GM12872 (cell line): ENCODE data around the gene SYAP1.
A peak's percentile ranks its signal among the peaks of the same experiment; 100 is the strongest.

Experiments used
- TF ChIP-seq, protein P1 (sequence below): IDR thresholded peaks from 3 replicates; pipeline ENCODE4 v1.5.1; 2011; ENCODE audit warnings: low read depth, mild to moderate bottlenecking, low read length, moderate library complexity; ENCODE audit not compliant: insufficient read depth

Gene SYAP1, protein sequence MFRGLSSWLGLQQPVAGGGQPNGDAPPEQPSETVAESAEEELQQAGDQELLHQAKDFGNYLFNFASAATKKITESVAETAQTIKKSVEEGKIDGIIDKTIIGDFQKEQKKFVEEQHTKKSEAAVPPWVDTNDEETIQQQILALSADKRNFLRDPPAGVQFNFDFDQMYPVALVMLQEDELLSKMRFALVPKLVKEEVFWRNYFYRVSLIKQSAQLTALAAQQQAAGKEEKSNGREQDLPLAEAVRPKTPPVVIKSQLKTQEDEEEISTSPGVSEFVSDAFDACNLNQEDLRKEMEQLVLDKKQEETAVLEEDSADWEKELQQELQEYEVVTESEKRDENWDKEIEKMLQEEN

DNA sequence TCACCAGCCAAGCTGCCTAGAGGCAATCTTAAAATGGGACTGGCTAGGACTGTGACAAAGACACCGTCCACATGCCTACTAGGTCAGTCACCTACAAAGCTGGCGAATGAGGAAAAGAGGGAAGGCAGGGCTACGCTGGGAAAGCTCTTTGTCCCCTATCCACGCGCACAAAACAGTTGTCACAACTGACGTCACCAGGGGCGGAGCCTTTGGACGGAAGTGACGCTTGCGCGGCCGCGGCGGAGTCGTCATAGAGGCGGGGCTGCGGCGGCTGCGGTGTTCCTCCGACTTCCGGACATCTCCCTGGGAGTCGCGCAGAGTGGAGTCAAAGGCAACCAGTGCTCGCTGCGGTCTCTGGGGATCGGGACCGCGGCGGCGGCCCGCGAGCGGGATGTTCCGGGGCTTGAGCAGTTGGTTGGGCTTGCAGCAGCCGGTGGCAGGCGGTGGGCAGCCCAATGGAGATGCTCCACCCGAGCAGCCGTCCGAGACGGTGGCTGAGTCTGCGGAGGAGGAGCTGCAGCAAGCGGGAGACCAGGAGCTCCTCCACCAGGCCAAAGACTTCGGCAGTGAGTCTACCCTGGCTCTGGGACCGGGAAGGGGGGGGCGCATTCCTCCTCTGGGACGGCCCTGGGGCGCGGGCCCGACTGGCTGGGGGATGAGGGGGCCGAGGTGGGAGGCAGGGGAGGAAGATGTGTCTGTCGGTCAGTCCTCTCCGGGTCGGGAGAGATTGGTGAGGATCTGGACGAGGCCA, at the start of gene SYAP1:
Gene SYAP1 (plus strand): TSS at position 279 of the 751 bp plus-strand sequence. CDS start 113 bp downstream, at position 392.
- TF ChIP-seq, protein P1, sequence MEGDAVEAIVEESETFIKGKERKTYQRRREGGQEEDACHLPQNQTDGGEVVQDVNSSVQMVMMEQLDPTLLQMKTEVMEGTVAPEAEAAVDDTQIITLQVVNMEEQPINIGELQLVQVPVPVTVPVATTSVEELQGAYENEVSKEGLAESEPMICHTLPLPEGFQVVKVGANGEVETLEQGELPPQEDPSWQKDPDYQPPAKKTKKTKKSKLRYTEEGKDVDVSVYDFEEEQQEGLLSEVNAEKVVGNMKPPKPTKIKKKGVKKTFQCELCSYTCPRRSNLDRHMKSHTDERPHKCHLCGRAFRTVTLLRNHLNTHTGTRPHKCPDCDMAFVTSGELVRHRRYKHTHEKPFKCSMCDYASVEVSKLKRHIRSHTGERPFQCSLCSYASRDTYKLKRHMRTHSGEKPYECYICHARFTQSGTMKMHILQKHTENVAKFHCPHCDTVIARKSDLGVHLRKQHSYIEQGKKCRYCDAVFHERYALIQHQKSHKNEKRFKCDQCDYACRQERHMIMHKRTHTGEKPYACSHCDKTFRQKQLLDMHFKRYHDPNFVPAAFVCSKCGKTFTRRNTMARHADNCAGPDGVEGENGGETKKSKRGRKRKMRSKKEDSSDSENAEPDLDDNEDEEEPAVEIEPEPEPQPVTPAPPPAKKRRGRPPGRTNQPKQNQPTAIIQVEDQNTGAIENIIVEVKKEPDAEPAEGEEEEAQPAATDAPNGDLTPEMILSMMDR, result no peak

DNA sequence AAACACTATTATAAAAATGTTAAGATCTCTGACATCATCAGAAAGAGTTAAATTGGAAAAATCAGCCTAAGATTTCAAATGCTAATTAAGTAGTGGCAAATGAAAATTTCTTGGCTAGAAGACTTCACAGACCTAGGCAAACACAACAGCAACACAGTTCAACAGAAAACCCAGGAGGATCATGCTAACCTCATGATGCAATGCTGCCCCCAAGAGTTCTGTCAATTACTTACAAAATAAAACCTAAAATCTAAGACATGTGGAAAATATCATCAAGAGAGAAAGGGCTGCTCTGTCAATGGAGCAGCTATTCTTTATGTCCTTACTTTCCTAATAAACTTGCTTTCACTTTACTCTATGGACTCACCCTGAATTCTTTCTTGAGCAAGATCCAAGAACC, 48.4 kb upstream of the SYAP1 start:
- TF ChIP-seq, protein P1, result 0 out of 3 replicates have a peak, but pooled peaks have one; percentile 8

DNA sequence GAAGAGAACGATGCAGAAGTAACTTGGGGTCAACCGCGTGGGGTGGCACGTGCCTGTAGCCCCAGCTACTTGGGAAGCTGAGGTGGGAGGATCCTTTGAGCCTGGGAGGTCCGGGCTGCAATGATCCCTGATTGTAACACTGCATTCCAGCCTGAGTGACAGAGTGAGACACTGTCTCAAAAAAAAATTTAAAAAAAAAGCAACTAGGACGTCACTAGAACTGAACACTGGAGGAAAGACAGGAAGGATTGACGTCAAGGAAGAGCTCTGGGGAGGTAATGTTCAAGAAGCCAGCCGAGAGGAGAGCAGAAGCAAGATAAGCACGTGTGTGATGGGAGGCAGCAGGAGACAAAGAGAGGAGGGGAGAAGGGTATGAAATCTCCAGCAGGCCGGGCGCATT, 40.7 kb upstream of the SYAP1 start:
- TF ChIP-seq, protein P1, result no peak

DNA sequence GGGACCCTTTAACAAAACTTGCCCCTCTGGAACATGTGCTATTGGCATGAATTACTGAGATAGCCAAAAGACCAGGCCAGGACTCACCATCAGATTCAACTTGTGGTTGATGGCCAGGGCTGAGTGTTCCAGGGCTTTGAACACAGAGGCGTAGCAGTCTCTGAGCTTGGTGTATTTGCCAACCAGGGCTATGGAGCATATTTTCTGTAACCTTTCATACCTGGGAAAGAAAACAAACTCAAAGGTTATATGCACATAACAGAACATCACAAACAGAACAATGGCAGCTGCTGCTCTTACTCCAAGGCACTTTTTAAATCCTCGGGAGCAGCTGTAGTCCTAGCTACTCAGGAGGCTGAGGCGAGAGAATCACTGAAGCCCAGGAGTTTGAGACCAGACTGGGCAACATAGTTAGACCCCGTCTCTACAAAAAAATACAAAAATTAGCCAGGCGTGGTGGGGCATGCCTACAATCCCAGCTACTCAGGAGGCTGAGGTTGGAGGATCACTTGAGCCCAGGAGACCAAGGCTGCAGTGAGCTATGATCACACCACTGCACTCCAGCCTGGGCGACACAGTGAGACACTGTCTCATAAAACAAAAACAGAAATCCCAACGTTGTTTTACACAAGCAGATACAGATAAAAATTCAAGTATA, 36.3 kb upstream of the SYAP1 start:
- TF ChIP-seq, protein P1, result no peak

DNA sequence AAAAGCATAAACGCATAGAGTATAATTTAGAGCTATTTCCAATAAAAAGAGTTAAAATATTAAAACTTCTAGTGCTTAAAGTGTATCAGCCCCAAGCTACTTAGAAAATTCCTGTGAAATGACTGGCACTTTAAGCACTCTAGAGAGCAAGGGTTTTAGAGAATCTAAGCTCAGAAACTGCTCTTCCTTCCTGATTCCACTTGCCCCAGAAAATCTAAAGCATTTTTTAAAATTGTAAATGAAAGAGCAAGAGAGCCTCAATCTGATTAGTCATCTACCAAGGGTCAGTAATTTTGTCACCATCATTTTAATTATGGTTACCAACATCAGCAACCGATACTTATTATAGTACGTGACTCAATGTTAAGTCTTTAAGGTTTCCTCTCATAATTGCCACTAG, 31.9 kb upstream of the SYAP1 start:
- TF ChIP-seq, protein P1, result no peak

DNA sequence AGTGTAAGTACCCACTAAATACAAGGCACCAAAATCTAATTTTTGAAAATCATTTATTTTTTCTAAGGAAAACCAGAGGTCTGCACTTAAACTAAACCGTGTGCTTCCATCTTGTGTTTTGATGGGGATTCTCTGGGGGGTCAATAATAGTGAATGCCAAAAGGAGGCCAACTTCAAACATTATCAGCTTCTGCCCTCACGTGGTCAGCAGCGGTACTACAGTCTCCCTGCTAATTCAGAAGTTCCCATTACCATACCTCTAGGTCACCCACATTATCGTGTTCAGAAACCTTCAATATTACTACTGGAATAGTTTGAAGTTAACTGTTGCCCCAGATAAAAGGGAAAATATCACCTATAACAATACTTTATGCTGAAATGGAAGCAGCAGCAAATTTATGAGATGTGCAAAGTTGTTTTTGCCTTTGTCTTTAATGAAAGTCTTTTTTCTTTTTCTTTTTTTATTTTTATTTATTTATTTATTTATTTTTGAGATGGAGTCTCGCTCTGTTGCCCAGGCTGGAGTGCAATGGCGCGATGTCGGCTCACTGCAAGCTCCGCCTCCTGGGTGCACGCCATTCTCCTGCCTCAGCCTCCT, 24.2 kb upstream of the SYAP1 start:
- TF ChIP-seq, protein P1, result peak; percentile 76

DNA sequence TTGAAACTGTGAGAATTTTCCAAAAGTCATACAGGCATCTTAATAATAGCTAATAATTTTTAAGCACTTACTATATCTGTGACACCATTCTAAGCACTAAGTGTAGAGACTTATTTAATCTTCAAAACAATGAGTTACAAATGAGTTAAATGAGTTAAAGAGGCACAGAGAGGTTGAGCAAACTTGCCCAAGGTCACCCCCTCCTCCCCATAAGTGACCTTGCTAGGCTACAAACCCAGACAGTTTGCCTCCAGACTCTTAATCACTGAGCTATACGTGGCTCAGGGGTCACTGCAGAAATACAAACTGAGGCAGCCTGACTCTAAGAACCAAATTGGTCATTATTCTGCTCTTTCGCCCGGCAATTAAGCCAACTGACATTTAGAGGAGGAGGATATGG, 22.5 kb upstream of the SYAP1 start:
- TF ChIP-seq, protein P1, result no peak
